Measurements from ENCODE around the gene CRLF1. TPM values are rescaled to one million over a fixed set of nuclear protein-coding genes. Genes with fewer than 3 reads are reported as not detected.

CRLF1 gene
- polyA plus RNA-seq, 2 of the 4 experiments (the other 2 are of a cell fraction) = 0.37 to 2.5 TPM

GRCh38 chr19:18605196-18605545, 1.4 kb downstream of the CRLF1 start (continued):
- TF ChIP-seq HES2 (IDR thresholded peaks at IDR 0.05) = no peak
- TF ChIP-seq KDM5A (IDR thresholded peaks at IDR 0.05) = no peak
- no peak for TF ChIP-seq CHD2 (IDR thresholded peaks at IDR 0.05; ENCODE audit: low read length, partially characterized antibody)
- no peak for TF ChIP-seq TFCP2L1 (CRISPR knock-in tag; IDR thresholded peaks at IDR 0.05)
- TF ChIP-seq EHF (CRISPR knock-in tag; IDR thresholded peaks at IDR 0.05) = no peak
- no peak for TF ChIP-seq KDM1A (IDR thresholded peaks at IDR 0.05; ENCODE audit: low read depth)

- ATAC-seq (no peak), FAIRE-seq (no peak), DNase-seq (ENCODE audit: low read depth in 1 of 2, low spot score in 1 of 2) (no peak)
- TF ChIP-seq RFX5 (IDR thresholded peaks at IDR 0.05) = no peak
- no peak for TF ChIP-seq HDAC2 (IDR thresholded peaks at IDR 0.05)
- TF ChIP-seq HES2 (IDR thresholded peaks at IDR 0.05) = no peak
- no peak for TF ChIP-seq FOSB (CRISPR knock-in tag; IDR thresholded peaks at IDR 0.05)
- no peak for TF ChIP-seq MYC (IDR thresholded peaks at IDR 0.05; ENCODE audit: borderline replicate concordance, low read length)
- TF ChIP-seq POLR2AphosphoS2 (conservative IDR thresholded peaks at IDR 0.05; ENCODE audit: low read length) = no peak
- TF ChIP-seq USF2 (IDR thresholded peaks at IDR 0.05) = no peak
- no peak for TF ChIP-seq HEYL (CRISPR knock-in tag; IDR thresholded peaks at IDR 0.05)
- no peak for TF ChIP-seq EP300 (IDR thresholded peaks at IDR 0.05)
- no peak for TF ChIP-seq ZC3H11A (IDR thresholded peaks at IDR 0.05)
- TF ChIP-seq NFE2L2 (conservative IDR thresholded peaks at IDR 0.05; ENCODE audit: low read length) = no peak
- TF ChIP-seq GATA3 (IDR thresholded peaks at IDR 0.05; ENCODE audit: borderline replicate concordance) = no peak
- no peak for TF ChIP-seq KDM5A (IDR thresholded peaks at IDR 0.05)
- TF ChIP-seq EHMT2 (IDR thresholded peaks at IDR 0.05; ENCODE audit: low read depth) = no peak
- Histone ChIP-seq H3K9me3 (no peaks in the 10 kb centered on the region), H3K4me1 (peaks cover 14% of the 10 kb centered on the region; the same call in 2 of the 3 replicates), H3K4me3 (no peak overlapping the region), H3K4me2 (no peak overlapping the region), H3K27ac (no peak overlapping the region)
- WGBS (ENCODE audit: missing lambda C conversion rate) = 68% methylated on average over 10 of the region's 10 CpGs
- ChIA-PET CTCF (interaction anchor here (1.0 to 2.4 kb wide), 4 partner anchors 11 to 154 kb away, joined by 3 to 11 read pairs (median 4); partner anchors contain the start of gene REX1BD), POLR2A (no interaction called here)
These were observed 1.8 kb downstream of the CRLF1 start for GRCh38 chr19:18604820-18605159.

- POLR2A ChIA-PET = no interaction called here
- CTCF ChIA-PET = interaction anchor here (0.8 to 2.4 kb wide), 5 partner anchors 10 to 153 kb away, joined by 3 to 11 read pairs (median 4); partner anchors contain the start of gene REX1BD
- DNase-seq (ENCODE audit: low read depth in 1 of 2, low spot score in 1 of 2) = no peak
These were observed 2.4 kb downstream of the CRLF1 start for GRCh38 chr19:18603958-18604819.

More at GRCh38 chr19:18603958-18604819, 2.4 kb downstream of the CRLF1 start:
- Histone ChIP-seq H3K4me1 (peaks cover 14% of the 10 kb centered on the region; the same call in 2 of the 3 replicates), H3K9me3 (no peaks in the 10 kb centered on the region), H3K4me3 (no peak overlapping the region), H3K4me2 (no peak overlapping the region), H3K27ac (no peak overlapping the region)
- TF ChIP-seq TP53 (CRISPR knock-in tag; IDR thresholded peaks at IDR 0.05) (no peak), HDAC2 (IDR thresholded peaks at IDR 0.05) (no peak), EHMT2 (IDR thresholded peaks at IDR 0.05; ENCODE audit: low read depth) (no peak), ZFP36 (IDR thresholded peaks at IDR 0.05; ENCODE audit: borderline replicate concordance, partially characterized antibody) (no peak), CHD2 (IDR thresholded peaks at IDR 0.05; ENCODE audit: low read length, partially characterized antibody) (no peak), ATOH8 (CRISPR knock-in tag; IDR thresholded peaks at IDR 0.05; ENCODE audit: low read depth) (no peak), ZSCAN20 (CRISPR knock-in tag; IDR thresholded peaks at IDR 0.05) (no peak), POLR2AphosphoS2 (conservative IDR thresholded peaks at IDR 0.05; ENCODE audit: low read length) (no peak), RNF2 (IDR thresholded peaks at IDR 0.05; ENCODE audit: borderline replicate concordance, low read depth) (no peak), HMGXB4 (CRISPR knock-in tag; IDR thresholded peaks at IDR 0.05; ENCODE audit: borderline replicate concordance) (no peak), PHF8 (IDR thresholded peaks at IDR 0.05; ENCODE audit: borderline replicate concordance, low read depth) (no peak), HES2 (IDR thresholded peaks at IDR 0.05) (no peak), GATA3 (IDR thresholded peaks at IDR 0.05; ENCODE audit: borderline replicate concordance) (no peak)
- ATAC-seq (no peak), FAIRE-seq (no peak)
- 75% methylated on average over 8 of the region's 26 CpGs for WGBS (ENCODE audit: missing lambda C conversion rate)
